ENCODE results near the gene ABHD11.
"Not testable (repeated sequence)": the region's sequence is repeated elsewhere in the genome, so short reads cannot be mapped to it uniquely, and the experiment has no call there.

ABHD11 gene, protein sequence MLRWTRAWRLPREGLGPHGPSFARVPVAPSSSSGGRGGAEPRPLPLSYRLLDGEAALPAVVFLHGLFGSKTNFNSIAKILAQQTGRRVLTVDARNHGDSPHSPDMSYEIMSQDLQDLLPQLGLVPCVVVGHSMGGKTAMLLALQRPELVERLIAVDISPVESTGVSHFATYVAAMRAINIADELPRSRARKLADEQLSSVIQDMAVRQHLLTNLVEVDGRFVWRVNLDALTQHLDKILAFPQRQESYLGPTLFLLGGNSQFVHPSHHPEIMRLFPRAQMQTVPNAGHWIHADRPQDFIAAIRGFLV

DNA sequence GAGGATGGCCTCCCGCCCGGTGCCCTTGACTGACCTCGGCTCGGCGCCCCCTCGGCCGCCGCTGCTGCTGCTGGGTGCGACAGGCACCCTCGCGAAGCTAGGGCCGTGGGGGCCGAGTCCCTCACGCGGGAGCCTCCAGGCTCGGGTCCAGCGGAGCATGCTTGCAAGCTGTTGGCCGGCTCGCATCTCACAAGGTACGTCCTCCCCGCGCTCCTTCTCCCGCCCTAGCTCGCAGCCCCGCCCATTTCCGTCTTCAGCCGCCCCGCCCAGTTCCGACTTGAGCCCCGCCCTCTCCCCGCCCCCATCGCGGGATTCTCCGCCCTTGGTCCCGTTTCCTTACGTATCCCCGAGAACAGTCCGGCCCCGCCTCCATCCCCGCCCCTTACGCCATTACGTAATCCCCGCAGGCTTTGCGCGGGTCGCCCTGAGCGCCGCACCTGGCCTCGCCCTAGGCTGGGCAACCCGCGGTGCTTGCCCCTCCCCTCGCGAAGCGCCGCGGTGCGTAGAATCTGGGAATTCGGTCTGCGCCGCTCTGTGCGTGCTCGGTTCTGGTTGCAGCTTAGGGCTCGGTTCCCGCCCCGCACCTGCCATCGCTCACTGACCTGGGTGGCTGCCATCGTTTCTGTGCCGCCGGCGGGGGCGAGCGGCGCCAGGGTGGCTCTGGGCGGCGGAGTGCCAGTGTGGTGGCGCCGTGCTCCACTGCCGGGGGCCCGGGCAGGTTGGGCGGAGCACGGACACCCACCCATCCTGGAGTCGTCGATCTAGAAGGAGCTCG, at the start of gene ABHD11:
ABHD11 (minus strand) TSS at position 191 of the 775 bp plus-strand sequence; CDS start at position 159, 32 bp downstream.
- peak; percentile 78 for DNase-seq (ENCODE audit: low read depth, low spot score)

DNA sequence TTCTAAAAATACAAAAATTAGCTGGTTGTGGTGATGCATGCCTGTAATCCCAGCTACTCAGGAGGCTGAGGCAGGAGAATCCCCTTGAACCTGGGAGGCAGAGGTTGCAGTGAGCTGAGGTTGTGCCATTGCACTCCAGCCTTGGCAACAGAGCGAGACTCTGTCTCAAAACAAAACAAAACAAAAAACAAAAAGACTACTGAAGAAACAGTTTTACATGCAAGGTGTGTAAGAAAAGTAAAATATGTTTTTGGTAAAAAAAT, 49.1 kb upstream of the ABHD11 start:
- H3K27ac ChIP-seq; DNase-seq (ENCODE audit: low read depth, low spot score): not testable (repeated sequence)

More for the DNA sequence above, at the start of gene ABHD11:
- peak within 1 kb of the TSS; percentile 63 for H3K27ac ChIP-seq

DNA sequence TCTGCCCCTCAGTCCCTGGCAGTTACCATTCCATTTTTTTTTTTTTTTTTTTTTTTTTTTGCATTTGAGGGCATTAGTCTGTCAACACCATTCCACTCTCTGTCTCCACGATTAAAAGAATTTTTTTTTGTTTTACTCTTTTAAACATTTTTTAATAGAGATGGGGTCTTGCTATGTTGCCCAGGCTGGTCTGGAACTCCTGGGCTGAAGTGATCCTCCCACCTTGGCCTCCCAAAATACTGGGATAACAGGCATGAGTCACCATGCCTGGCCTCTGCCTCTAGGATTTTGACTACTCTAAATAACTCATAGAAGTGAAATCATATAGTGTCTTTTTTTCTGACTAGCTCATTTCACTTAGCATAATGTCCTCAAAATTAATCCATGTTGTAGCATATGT, 48.0 kb upstream of the ABHD11 start:
- no peak for DNase-seq (ENCODE audit: low read depth, low spot score)
- H3K27ac ChIP-seq = no peak overlapping the region

DNA sequence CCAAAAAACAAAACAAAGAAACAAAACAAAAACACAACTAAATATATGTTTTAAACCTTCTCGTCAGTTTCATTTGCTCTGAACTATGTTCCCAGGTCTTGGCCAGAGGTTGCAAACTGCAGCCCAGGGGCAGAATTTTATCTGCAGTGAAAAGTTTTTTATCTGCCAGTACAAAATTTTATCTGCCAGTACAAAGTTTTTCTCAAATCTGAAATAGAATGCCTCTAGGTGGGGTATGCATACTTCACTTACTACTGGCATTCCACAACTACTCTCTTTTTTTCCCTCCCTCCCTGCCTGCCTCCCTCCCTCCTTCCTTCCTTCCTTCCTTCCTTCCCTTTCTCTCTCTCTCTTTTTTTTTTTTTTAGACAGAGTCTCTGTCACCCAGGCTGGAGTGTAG, 40.9 kb upstream of the ABHD11 start:
- DNase-seq (ENCODE audit: low read depth, low spot score) = no peak
- no peak overlapping the region for H3K27ac ChIP-seq

DNA sequence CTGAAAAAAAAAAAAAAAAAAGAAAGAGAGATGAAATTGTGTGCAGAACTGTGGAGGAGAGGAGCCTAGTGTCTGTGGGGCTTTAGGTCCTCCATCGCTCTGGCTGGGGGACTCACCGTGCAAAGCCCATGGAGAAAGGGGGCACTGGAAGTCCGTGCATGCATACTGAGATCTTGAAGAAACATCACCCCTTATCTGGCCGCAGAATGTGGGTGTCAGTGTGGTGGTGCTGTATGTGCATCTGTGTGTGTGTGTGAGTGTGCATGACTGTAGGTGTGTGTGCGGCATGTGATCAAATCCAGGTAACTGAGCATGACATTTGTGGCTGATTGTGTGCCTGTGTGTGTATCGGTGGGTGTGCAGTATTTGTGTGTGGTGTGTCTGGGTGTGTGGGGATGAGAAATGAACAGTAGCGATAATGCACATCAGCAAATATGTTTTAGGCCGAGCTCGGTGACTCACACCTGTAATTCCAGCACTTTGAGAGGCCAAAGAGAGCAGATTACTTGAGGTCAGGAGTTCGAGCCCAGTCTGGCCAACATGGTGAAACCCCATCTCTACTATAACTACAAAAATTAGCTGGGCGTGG, 40.3 kb upstream of the ABHD11 start:
- no peak for DNase-seq (ENCODE audit: low read depth, low spot score)
- H3K27ac ChIP-seq = no peak overlapping the region

DNA sequence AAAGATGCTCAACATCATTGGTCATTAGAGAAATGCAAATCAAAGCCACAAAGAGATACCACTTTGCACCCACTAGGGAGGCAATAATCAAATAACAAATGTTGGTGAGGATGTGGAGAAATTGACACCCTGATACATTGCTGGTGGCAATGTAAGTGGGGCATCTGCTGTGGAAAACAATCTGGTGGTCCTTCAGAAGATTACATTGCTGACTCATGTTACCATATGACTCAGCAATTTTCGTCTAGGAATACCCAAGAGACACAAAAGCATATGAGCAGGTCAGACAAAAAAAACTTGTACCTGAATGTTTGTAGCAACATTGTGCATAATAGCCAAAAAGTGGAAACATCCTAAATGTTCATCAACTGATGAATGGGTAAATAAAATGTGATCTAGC, 36.3 kb upstream of the ABHD11 start:
- DNase-seq (ENCODE audit: low read depth, low spot score) = no peak

DNA sequence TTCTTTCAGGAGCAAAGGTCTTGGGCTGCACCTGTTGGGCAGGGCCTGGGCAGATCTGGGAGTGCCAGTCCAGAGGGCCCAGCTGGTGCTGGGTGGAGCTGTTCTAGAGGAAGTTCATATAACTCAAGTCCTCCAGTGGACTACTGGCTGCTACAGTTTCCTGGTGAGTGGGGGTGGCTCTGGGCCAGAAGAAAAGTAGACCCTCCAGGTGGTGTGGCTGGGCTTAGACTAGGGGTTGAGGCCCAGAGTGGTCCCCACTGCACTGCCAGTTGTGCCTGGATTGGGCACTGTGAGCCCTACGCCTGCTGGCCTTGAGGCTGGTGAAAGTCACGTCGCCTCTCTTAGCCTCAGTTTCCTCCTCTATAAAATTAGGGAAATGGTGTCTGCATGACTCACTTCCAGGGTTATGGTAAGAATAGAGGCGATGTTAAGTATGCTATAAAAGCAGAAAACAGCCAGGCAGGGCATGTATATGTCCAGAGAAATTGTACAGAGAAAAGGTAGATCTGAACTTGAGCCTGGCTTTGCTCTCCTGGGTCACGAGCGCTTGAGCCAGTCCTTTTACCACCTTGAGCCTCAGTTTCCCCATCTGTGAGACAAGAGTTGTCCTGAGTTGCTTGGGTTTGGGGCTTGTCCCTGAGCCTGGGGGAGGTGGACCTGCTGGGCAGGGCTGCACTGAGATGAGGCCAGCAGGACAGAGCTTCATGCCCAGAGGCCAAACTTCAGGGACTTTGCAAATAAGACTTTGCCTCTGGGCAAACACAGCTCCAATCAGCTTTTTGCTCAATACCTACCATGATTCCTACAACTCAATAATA, 35.3 kb upstream of the ABHD11 start:
- no peak overlapping the region for H3K27ac ChIP-seq
- no peak for DNase-seq (ENCODE audit: low read depth, low spot score)

More for the DNA sequence above, 36.3 kb upstream of the ABHD11 start:
- no peak overlapping the region for H3K27ac ChIP-seq

DNA sequence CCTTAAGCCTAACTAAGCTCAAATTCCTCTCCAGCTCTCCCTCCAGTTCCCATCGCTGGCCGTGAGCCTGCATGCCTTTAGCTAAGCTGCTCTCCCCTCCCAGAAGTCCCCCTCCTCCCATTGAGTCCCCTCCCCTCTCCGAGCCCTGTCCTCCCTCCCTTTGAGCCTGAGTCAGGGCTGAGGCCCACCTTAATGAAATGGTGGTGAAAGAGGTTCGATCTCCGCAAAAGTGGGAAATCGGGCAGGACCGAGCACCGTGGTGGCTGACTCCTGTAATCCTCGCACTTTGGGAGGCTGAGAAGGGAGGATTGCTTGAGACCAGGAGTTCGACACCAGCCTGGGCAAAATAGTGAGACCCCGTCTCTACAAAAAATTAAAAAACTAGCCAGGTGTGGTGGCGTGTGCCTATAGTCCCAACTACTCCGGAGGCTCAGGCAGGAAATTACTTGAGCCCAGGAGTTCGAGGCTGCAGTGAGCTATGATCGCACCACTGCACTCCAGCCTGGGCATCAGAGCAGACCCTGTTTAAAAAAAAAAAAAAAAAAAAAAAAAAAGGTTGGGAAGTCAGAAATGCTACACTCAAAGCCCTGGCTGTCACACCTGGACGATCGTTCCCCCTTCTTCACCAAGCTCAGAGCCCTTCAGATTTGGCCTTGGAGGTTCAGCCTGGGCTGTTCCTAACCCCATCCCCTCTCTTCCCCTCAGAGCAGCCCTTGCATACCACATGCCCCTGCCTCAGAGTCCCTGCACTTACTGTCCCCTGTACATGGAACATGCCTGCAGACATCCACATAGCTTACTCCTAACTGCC, 32.5 kb upstream of the ABHD11 start:
- no peak overlapping the region for H3K27ac ChIP-seq
- DNase-seq (ENCODE audit: low read depth, low spot score) = no peak

DNA sequence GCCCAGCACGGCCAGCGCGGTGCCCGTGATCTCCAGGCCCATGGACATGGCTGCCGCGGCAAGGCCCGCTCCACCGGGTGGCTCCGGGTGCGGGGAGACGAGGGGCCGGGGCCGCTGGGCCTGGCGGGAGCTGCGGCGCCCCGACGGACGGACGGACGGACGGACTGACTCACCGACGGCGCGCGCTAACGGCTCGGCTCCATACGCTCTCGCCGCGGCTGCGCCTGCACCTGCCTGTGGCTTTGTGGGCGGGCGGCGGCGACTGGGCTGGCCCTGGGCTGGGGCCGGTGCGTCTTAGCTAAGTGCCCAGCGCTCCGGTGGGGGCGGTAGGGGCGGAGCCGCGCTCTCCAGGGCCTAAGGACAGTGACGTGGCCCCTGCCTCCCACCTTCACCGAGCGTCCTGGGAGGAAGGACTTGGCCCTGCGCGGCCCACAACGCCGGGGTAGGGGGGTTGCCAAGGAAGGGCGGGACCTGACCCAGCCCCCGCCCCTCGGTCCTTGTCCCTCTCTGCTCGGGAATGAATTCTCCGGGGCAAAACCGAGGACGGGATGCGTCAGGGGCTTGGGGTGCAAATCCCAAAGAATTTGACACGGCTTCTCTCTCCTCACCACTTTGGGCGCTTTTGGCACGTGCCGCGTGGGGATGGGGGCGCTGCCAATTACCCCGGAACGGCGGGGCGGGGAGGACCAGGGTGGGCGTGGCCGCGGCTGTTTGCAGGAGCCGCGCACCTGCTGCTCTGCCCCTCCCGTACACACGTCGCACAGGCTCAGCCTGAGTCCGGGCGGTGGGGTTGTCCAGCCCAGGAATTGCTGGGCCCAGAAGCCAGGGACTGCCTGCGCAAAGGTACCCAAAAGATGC, 31.6 kb upstream of the ABHD11 start, which contains the start of gene CLDN3:
CLDN3 (minus strand) TSS at position 269 of the 858 bp plus-strand sequence; CDS start at position 48, 221 bp downstream.
- no peak for DNase-seq (ENCODE audit: low read depth, low spot score)
- no peak within 1 kb of the TSS for H3K27ac ChIP-seq

DNA sequence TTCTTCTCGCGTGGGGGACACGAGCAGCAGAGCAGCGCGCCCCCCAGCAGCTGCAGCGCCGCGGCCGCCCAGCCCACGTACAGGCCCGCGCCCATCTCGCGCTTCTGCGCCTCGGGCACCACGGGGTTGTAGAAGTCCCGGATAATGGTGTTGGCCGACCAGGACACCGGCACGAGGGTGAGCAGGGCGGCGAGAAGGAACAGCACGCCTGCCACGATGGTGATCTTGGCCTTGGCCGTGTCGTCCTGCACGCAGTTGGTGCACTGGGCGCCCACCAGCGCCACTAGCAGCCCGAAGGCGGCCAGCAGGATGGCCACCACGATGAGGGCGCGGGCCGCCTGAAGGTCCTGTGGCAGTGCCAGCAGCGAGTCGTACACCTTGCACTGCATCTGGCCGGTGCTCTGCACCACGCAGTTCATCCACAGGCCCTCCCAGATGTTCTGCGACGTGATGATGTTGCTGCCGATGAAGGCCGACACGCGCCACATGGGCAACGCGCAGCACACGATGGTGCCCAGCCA, 30.9 kb upstream of the ABHD11 start:
- DNase-seq (ENCODE audit: low read depth, low spot score) = no peak
- no peak overlapping the region for H3K27ac ChIP-seq

DNA sequence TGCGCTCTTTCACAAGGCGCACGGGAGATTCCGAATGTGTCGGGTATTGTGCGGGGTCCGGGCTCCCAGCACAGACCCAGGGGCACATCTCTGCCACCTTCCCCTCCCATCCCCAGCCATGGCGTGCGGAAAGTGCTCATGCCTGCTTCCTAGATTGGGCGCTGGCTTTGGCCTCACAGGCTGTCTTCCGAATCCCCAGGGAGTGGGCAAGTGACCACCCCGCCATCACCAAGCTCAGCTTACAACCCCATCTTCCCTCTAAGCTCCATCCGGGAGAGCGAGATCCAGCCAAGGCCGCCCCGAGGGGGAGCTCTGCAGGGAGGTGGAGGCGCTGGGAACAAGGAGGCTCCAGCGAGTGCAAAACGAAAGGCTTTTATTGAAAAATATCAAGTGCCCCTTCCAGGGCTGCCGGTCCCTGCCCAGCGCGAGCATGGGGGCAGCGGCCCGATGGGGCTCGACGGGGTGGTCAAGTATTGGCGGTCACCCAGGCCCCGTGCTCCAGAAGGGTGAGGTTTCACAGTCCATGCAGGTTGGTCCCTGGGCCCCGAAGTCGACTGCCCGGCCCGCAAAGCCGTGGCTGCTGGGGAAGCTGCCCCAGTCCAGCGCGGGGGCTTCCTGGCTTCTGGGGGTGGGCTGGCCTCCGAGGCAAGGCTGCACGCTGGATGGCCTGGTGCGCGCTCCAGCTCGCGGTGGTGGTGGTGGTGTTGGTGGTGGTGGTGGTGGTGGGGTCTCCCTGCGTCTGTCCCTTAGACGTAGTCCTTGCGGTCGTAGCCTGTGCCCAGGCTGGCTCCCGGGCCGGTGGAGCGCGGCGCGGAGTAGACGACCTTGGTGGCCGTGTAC, 30.3 kb upstream of the ABHD11 start:
- no peak for DNase-seq (ENCODE audit: low read depth, low spot score)

DNA sequence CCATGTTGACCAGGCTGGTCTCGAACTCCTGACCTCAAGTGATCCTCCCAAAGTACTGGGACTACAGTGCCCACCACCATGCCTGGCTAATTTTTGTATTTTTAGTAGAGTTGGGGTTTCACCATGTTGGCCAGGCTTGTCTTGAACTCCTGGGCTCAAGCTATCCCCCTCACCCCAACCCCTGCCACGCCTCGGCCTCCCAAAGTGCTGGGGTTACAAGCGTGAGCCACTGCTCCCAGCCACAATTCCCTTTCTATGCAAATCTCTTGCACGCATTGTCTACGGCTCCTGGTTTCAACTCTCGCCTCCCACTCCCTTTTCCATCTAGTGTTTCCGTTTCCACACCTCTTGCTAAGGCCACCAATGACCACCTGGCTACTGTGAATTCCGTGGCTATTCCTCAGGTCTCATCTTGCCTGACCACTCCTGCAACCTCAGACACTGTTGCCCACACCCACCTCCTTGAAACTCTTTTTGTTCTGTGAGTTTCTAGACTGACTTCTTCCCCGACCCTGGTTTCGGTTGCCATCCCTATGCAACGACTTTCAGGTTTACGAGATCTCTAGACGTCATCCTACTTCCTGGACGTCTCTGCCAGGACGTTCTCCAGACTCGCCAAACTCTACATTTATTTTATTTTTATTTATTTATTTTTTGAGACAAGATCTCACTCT, 28.1 kb upstream of the ABHD11 start:
- no peak for DNase-seq (ENCODE audit: low read depth, low spot score)
- H3K27ac ChIP-seq = no peak overlapping the region

More for the DNA sequence above, 30.3 kb upstream of the ABHD11 start:
- no peak overlapping the region for H3K27ac ChIP-seq

DNA sequence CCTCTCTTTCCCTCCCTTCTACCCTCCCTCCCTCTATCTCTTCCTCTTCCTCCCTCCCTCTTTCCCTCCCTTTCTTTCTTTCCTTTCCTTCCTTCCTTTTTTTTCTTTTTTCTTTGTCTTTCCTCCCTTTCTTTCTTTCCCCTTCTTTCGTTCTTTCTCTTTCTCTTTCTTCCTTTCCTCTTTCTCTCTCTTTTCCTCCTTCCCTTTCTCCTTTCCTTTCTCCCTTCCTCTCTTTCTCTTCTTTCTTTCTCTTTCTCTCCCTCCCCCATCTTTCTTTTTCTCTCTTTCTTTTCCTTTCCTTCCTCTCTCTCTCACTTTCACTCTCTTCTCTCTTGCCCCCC, 24.0 kb upstream of the ABHD11 start:
- no peak overlapping the region for H3K27ac ChIP-seq
- DNase-seq (ENCODE audit: low read depth, low spot score) = no peak

DNA sequence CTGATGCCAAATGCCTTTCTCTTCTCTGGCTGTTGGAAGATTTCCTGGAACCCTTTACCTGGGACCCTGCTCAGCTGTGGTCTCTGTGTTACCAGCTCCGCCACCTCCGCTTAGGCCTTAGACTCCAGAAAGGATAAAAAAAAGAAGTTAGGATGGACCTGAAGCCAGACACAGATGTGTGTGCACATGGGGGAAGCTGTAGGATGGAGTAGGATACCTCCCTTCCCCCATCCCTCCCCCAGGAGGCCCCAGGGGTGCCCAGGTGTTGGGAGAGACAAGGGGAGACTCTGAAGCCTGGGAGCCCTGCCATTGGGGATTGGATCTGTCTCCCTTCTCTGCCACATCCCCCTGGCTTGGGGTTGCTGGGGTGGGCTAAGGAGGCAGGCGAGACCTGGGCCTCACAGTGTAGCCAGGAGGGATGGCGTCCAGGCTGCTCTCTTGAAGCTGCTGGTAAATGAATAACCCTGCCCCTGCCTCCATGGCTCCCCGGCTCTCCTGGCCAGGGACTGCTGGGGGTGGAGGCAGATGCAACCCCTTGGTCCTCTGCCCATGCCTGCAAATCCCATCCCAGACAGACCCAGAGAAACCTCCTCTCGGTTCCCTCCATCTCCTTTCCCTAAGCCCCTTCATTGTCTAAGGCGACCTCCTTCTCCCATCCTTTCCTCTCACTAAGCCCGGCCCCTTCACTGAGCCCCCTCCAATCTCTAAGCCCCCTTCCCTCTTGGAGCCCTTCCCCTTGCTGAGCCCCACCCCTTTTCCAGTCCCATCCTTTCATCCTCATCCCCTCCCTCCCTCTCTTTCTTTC, 23.5 kb upstream of the ABHD11 start:
- no peak overlapping the region for H3K27ac ChIP-seq
- no peak for DNase-seq (ENCODE audit: low read depth, low spot score)

DNA sequence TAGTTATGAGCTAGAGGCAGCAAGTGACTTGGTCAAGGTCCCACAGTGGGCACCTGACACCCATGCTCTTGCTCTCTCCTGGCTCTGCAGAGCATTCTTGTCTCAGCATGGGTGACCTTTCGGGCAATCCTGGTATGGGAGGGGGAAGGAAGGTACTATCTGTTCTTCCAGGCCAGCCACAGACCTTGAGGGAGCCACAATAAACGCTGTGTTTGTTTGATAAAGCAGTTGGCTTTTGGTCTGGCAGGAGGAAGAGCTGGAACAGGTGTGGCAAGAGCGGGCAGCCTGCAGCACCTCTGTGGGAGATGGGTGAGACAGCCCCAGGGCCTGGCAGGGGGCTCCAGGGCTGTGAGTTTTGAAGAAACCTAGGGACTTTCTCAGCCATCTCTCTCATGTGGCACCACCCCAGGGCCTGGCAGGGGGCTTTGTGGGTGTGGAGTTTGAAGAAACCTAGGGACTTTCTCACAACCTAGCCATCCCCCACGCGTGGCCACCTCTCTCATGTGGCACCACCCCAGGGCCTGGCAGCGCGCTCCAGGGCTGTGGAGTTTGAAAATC, 20.1 kb upstream of the ABHD11 start:
- no peak for DNase-seq (ENCODE audit: low read depth, low spot score)
- no peak overlapping the region for H3K27ac ChIP-seq
